DMS53 (cell line): ENCODE results near the gene GRIK1.

Experiments
- DNase-seq: peaks from one replicate; lab custom pipeline; 2025; lab: John Stamatoyannopoulos, UW

GRIK1 gene

GRCh38 chr21:29718081-29718815, 221.5 kb downstream of the GRIK1 start:
- DNase-seq, result peak; percentile 96

GRCh38 chr21:29717659-29718058, 222.1 kb downstream of the GRIK1 start:
- peak; percentile 13 for DNase-seq

GRCh38 chr21:29716753-29717152, 223.0 kb downstream of the GRIK1 start:
- no peak for DNase-seq

GRCh38 chr21:29715089-29715488, 224.7 kb downstream of the GRIK1 start:
- no peak for DNase-seq

GRCh38 chr21:29712818-29713217, 227.0 kb downstream of the GRIK1 start:
- no peak for DNase-seq

GRCh38 chr21:29711236-29711635, 228.6 kb downstream of the GRIK1 start:
- no peak for DNase-seq

- DNase-seq, result no peak
Measured at GRCh38 chr21:29710498-29710897, 229.3 kb downstream of the GRIK1 start.

- no peak for DNase-seq
Measured at GRCh38 chr21:29708401-29708800, 231.4 kb downstream of the GRIK1 start.

GRCh38 chr21:29704719-29705118, 235.1 kb downstream of the GRIK1 start:
- no peak for DNase-seq

- DNase-seq, result no peak
Measured at GRCh38 chr21:29701676-29702075, 238.1 kb downstream of the GRIK1 start.

- no peak for DNase-seq
Measured at GRCh38 chr21:29697555-29698193, 242.1 kb downstream of the GRIK1 start.

GRCh38 chr21:29696937-29697336, 242.9 kb downstream of the GRIK1 start:
- DNase-seq, result no peak

GRCh38 chr21:29691616-29692491, 247.9 kb downstream of the GRIK1 start:
- no peak for DNase-seq

- no peak for DNase-seq
Measured at GRCh38 chr21:29689753-29690152, 250.0 kb downstream of the GRIK1 start.

GRCh38 chr21:29684106-29684505, 255.7 kb downstream of the GRIK1 start:
- DNase-seq, result no peak

GRCh38 chr21:29682800-29683199, 257.0 kb downstream of the GRIK1 start:
- DNase-seq, result no peak

GRCh38 chr21:29680273-29680672, 259.5 kb downstream of the GRIK1 start:
- no peak for DNase-seq

- DNase-seq, result no peak
Measured at GRCh38 chr21:29678626-29679025, 261.2 kb downstream of the GRIK1 start.

- no peak for DNase-seq
Measured at GRCh38 chr21:29677326-29677725, 262.5 kb downstream of the GRIK1 start.

- no peak for DNase-seq
Measured at GRCh38 chr21:29676395-29676794, 263.4 kb downstream of the GRIK1 start.

GRCh38 chr21:29675451-29675850, 264.3 kb downstream of the GRIK1 start:
- no peak for DNase-seq

GRCh38 chr21:29674343-29674742, 265.5 kb downstream of the GRIK1 start:
- no peak for DNase-seq

- DNase-seq, result no peak
Measured at GRCh38 chr21:29673096-29673610, 266.6 kb downstream of the GRIK1 start.
